Duodenal mucosa (tissue), 2 donors: ENCODE measurements around the gene MOCOS.

Experiments used
- H3K27ac ChIP-seq: one replicate; pipeline ENCODE4 v1.7.0; 2013; ENCODE audit warnings: low read depth, low read length
- H3K27me3 ChIP-seq, 2 donors: one replicate each; pipeline ENCODE4 v1.7.0; 2013; ENCODE audit warnings: low read length in 2 of 2, control low read depth in 1 of 2; ENCODE audit not compliant: insufficient read depth in 2 of 2, control insufficient read depth in 1 of 2
- H3K36me3 ChIP-seq, 2 donors: one replicate each; pipeline ENCODE4 v1.7.0; 2013; ENCODE audit warnings: low read length in 2 of 2, control low read depth in 1 of 2; ENCODE audit not compliant: insufficient read depth in 2 of 2, control insufficient read depth in 1 of 2
- H3K4me1 ChIP-seq, 2 donors: one replicate each; pipeline ENCODE4 v1.7.0; 2013; ENCODE audit warnings: low read length in 2 of 2, control low read depth in 1 of 2; ENCODE audit not compliant: insufficient read depth in 2 of 2, control insufficient read depth in 1 of 2
- H3K4me3 ChIP-seq, 2 donors: one replicate each; pipeline ENCODE4 v1.7.0; 2013; ENCODE audit warnings: low read length in 2 of 2, low read depth in 1 of 2
- H3K9ac ChIP-seq, 2 donors: one replicate each; pipeline ENCODE4 v1.7.0; 2013; ENCODE audit warnings: low read length in 2 of 2, low read depth in 1 of 2
- H3K9me3 ChIP-seq, 2 donors: one replicate each; pipeline ENCODE4 v1.7.0; 2013; ENCODE audit warnings: low read length in 2 of 2, control low read depth in 1 of 2; ENCODE audit not compliant: control insufficient read depth in 1 of 2

Gene MOCOS

DNA sequence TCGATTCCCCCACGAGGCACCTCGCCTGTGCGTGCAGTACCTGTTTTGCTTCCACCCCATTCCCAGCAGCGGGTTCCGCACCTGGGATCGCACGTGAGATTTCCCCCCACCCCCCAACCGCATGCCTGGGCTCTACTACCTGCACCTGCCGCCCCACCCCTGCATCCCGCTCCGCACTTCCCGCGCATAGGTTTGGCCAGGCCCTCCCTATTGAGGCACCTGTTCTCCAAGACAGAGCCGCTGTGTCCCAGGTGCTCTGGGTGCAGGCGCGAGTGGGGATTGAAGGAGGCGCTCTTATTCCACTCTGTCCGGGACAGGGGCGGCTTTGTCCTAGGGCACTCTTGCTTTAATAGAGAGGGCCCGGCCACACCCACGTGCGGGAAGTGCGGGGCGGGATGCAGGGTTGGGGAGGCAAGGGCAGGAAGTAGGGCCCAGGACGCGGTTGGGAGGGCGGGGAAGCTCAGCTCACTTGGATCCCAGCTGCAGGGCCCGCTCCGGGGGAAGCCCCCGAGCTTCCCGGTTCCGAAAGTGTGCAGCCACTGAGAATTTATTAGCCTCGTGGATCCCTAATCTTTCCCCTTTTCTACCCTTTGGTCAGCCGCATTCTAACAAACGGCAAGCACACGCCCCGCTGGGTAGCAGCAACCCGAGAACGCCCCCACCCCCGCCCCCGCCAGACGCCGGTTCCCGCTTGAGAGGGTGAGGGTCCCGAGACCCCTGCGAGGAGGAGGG is 670 bp upstream of the MOCOS start:
- Histone ChIP-seq H3K27ac (peak overlapping the region; percentile 35), H3K4me3 (peak overlapping the region; percentile 90 to 96), H3K4me1 (peaks cover 10 to 11% of the 10 kb centered on the region in 2 donors), H3K9me3 (no peaks in the 10 kb centered on the region), H3K27me3 (peaks cover 0 to 12% of the 10 kb centered on the region in 2 donors), H3K36me3 (peaks cover 0 to 5% of the 10 kb centered on the region in 2 donors), H3K9ac (peak overlapping the region; percentile 84 to 87)

DNA sequence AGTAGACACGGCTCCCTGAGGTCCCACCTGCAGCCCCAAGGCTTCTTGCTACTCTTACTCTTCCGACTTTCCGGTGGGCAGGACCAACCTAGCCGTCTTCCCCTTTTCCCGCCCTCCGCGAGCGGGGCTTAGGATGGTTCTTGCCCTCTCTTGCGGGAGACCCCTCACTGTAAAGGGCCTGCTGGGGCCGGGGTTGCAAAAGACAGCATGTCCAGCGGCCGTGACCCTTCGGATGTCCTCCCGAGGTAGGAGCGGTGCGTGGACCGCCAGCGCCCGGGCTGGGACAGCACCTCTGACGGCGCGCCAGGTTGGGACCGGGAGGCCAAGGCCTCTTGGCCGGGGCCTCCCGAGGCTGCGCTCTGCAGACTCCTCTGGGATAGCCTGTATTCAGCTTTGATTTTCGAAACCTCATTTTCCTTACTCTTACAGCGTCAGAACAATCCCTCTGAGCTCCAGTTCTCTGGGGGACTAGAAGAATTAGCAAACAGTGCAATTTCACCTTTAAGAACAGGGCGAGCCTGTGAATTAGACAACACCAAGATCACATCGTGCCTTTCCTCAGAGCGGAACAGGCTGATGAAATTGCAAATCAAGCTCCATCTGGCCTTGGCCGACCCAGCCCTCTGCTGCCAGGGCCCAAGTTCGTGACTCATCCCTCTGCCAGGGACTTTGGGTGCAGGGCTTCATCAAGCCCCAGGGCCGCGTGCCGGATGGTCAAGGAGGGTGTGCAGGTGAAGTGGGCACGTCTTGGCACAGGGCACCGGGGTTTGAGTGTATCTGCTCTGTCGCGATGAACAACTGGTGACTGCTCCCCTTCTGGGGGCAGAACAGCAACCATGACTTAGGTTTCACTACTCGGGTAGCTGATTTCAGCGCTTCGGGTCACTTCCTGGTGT is 777 bp downstream of the MOCOS start:
- Histone ChIP-seq H3K27ac (peak overlapping the region; percentile 25), H3K36me3 (peaks cover 0 to 5% of the 10 kb centered on the region in 2 donors), H3K9me3 (no peaks in the 10 kb centered on the region), H3K4me1 (peaks cover 10 to 11% of the 10 kb centered on the region in 2 donors), H3K9ac (peak overlapping the region; percentile 87), H3K27me3 (peaks cover 0 to 12% of the 10 kb centered on the region in 2 donors), H3K4me3 (peak overlapping the region; percentile 90 to 96)

DNA sequence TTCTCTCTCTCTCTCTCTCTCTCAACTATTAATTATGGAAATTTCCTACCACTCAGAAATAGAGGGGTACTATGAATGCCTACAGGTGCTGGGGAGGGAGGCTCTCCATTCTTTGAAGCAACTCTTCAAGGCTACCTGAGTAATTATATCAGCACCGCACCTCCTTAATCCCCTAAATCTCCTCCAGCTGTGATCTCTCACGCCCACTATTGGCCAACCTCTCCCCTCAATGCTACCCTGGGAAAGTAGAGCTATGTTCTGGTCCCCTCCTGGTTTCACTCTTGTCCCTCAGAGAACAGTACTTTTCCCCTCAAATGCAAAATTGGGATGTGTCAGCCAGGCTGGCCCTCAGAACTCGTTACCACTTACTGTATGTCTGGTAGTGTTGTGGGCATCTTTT is 1.6 kb downstream of the MOCOS start:
- H3K36me3 ChIP-seq = peaks cover 0 to 5% of the 10 kb centered on the region in 2 donors
- H3K4me3 ChIP-seq = peak overlapping the region; percentile 90 to 96
- peaks cover 0 to 12% of the 10 kb centered on the region in 2 donors for H3K27me3 ChIP-seq
- peaks cover 10 to 11% of the 10 kb centered on the region in 2 donors for H3K4me1 ChIP-seq
- no peak overlapping the region for H3K27ac ChIP-seq
- no peaks in the 10 kb centered on the region for H3K9me3 ChIP-seq
- H3K9ac ChIP-seq = peak overlapping the region in 1 of 2 donors; percentile 87

DNA sequence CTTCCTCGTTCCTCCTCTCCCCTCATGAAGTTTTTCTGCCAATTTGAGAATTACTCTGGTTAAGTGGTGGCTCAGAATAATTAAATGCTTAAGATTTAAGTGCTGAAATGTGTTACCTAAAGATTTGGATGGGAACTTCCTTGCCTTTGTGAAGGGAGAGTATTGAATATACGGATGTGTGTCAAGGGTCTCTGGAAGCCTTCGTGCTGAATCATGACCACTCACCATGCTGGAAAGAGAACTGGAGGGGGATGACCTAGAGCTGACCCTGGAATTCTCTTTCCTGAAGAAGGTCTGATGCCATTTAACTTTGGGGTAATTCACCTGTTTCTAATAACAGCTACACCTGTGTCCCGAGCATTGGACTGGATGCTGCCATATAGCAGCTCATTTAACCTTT is 2.2 kb downstream of the MOCOS start:
- no peak overlapping the region for H3K27ac ChIP-seq
- H3K4me1 ChIP-seq = peaks cover 10 to 11% of the 10 kb centered on the region in 2 donors
- peaks cover 0 to 12% of the 10 kb centered on the region in 2 donors for H3K27me3 ChIP-seq
- H3K36me3 ChIP-seq = peaks cover 0 to 5% of the 10 kb centered on the region in 2 donors
- H3K9ac ChIP-seq = no peak overlapping the region
- peak overlapping the region in 1 of 2 donors; percentile 96 for H3K4me3 ChIP-seq
- H3K9me3 ChIP-seq = no peaks in the 10 kb centered on the region

DNA sequence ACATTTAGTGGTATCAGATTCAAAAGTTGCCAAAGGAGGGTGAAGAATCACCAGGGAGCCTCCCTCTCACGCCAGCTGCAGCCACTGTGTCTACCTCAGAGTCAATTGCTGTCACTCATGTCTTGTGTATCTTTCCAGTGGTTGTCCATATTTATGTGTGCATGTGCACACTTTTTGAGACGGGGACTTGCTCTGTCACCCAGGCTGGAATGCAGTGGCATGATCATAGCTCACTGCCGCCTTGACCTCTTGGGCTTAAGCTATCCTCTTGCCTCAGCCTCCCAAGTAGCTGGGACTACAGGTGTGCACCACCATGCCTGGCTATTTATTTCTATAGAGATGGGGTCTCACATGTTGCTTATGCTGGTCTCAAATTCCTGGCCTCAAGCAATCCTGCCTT is 4.0 kb downstream of the MOCOS start:
- Histone ChIP-seq H3K36me3 (peaks cover 0 to 8% of the 10 kb centered on the region in 2 donors), H3K27me3 (peaks cover 0 to 9% of the 10 kb centered on the region in 2 donors), H3K4me3 (no peak overlapping the region), H3K4me1 (peaks cover 6 to 11% of the 10 kb centered on the region in 2 donors), H3K9ac (no peak overlapping the region), H3K27ac (no peak overlapping the region), H3K9me3 (no peaks in the 10 kb centered on the region)

DNA sequence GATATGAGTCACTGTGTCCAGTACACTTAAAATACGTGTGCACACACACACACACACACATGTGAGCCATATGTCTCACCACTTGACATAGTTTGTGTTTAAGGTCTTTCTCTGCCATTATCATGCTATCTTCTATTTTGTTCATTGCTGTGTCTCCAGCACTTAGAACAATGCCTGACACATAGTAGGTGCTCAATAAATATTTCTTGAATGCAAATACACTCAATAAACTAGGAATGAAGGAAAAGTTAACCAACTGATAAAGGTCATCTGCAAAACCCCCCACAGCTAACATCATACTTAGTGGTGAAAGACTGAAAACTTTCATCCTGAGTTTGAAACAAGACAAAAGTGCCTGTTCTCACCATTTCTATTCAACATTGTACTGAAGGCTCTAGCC is 4.4 kb downstream of the MOCOS start:
- Histone ChIP-seq H3K36me3 (peaks cover 0 to 8% of the 10 kb centered on the region in 2 donors), H3K27me3 (peaks cover 0 to 9% of the 10 kb centered on the region in 2 donors), H3K4me1 (peaks cover 5 to 11% of the 10 kb centered on the region in 2 donors), H3K27ac (no peak overlapping the region), H3K9me3 (no peaks in the 10 kb centered on the region), H3K9ac (no peak overlapping the region), H3K4me3 (no peak overlapping the region)

DNA sequence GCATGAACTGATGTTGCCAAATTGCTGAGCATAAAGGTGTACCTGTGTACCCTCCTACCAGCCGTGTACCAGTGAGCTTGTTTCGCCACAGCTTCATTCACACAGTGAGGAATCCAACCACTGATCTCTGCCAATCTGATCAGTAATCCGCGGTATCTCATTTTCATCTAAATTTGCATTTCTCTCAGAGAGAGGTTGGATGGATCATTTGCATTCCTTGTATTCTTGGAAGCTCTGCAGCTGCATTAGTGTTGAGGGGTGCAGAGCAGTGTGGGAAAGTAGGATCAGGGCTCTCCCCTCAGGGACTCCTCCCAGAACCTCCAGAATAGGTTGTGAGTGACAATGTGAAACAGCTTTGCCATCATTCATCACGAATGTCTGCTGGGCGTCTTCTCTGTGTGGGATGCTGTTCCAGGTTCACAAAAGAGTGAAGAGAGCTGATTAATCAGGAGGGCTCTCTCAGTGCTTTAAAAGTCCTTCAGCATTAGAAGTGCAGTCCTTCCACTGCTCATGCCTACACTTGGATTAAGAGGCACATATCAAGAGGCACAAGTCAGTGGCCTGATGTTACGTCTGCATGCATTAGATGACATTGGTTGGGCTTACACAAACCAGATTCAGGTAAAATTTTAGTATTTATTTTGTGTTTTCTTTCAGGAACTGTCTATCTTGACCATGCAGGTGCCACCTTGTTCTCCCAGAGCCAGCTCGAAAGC is 7.5 kb downstream of the MOCOS start:
- Histone ChIP-seq H3K27me3 (no peaks in the 10 kb centered on the region), H3K4me3 (no peak overlapping the region), H3K4me1 (peaks cover 0 to 3% of the 10 kb centered on the region in 2 donors), H3K9me3 (no peaks in the 10 kb centered on the region), H3K36me3 (peaks cover 0 to 10% of the 10 kb centered on the region in 2 donors), H3K9ac (no peak overlapping the region), H3K27ac (no peak overlapping the region)

DNA sequence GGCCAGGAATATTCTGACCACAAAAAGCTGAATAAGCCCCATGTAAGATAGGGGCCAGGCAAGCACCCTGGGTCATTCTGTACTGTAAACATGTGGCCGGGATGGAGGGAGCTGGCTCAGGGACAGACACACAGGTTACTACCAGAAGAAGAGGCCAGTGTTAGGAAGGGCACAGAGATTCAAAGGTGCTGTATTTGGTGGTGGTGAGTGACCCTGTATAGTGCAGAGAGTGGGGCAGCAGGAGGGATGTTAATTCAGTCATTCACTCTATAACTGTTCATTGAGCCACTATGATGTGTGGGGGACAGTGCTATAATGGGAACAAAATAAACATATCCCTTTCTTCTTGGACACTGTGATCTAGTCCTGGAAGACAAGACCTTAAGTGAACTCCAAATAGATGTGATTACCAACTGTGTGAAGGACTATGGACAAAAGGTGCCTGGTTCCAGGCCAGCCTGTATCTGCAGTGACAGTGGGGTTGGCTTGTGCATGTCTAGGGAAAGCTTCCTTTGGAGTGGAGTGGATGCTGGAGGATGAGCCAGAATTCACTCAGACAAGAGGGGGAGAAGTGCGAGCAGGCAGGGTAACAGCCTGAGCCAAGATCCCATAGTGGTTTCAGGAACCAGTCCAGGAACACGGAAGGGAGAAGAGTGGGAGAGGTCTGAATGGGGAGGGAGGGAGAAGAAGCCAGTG is 8.3 kb downstream of the MOCOS start:
- no peaks in the 10 kb centered on the region for H3K9me3 ChIP-seq

DNA sequence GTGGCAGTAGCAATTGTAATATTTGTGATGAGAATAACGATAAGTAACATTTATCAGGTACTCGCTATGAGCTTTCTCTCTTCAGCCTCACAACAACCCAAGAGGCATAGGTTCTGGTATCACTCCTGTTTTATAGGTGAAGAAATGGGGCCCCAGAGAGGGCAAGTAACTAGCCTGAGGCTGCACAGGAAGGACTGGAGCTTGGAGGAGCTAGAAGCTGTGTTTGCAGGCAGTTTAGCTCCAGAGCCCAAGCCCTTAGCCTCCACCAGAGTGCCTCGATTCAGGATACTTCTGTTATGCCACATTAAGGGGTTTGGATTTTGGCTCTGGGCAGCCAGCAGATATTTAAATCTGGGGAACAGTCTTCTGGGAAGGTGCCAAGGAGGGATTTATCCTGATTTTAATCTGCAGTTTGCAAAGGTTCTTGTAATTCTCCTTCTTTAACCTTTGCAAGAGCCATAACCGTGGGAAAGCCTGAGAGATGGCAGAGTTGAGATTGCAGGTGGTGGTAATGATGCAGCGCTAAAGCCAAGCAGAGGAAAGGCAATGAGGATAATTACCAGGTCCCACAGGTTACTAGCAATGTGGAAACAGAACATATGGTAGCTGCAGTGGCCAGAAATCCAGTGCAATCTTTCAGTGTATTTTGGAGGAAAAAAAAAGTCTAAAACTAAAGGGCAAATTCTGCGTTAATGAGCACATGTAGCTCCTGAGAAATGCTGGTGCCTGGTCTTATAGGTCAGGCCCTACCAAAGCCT is 9.1 kb downstream of the MOCOS start:
- H3K4me1 ChIP-seq = peaks cover 8% of the 10 kb centered on the region in 2 donors
- no peaks in the 10 kb centered on the region for H3K27me3 ChIP-seq
- peaks cover 0 to 15% of the 10 kb centered on the region in 2 donors for H3K36me3 ChIP-seq
- H3K9me3 ChIP-seq = no peaks in the 10 kb centered on the region
- H3K27ac ChIP-seq = no peak overlapping the region
- no peak overlapping the region for H3K4me3 ChIP-seq
- no peak overlapping the region for H3K9ac ChIP-seq

More for the DNA sequence above, 8.3 kb downstream of the MOCOS start:
- peaks cover 0 to 16% of the 10 kb centered on the region in 2 donors for H3K36me3 ChIP-seq
- H3K4me1 ChIP-seq = peaks cover 7 to 8% of the 10 kb centered on the region in 2 donors
- no peaks in the 10 kb centered on the region for H3K27me3 ChIP-seq
- no peak overlapping the region for H3K9ac ChIP-seq
- H3K27ac ChIP-seq = no peak overlapping the region
- H3K4me3 ChIP-seq = no peak overlapping the region
